Right lobe of liver (tissue), 4 donors: ENCODE results near the gene ELF3.

Experiments
- POLR2A ChIP-seq: fragments of 450-650 bp; IDR thresholded peaks from one replicate; pipeline ENCODE4 v1.6.1; 2017; ENCODE audit warnings: antibody characterized with exemption, mild to moderate bottlenecking
- TF ChIP-seq, protein P1 (sequence below), 4 donors: fragments of 200-600 bp in 3 of 4; fragments of 450-650 bp in 1 of 4; IDR thresholded peaks; one replicate each; pipeline versions ENCODE4 v1.5.1 to v1.8.0; 2016 to 2022; ENCODE audit warnings: antibody characterized with exemption in 4 of 4, mild to moderate bottlenecking in 2 of 4
- donor health status: DM: no; HTN: no; CAD: no.
- donor health status: DM: no; HTN: no; CAD: no.
- donor health status: DM: no; HTN: yes; CAD: no.

DNA sequence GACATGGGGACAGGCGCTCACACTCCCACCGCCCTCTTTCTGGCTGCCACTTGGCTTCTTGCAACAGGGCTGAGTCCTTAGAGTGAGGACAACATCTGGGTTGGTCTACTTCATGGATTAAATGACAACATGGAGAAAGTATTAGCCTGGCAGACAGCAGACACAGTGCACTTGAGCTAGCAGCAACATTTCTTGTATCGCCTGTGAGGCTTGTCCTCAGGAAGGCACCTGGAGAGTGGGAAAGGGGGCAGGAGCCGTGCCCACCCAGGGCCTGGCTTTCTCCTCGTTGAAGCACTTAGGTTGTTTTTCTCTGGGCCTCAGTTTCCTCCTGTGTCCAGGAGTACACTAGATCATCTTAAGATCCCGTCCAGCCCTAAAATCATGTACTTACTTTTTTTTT lies 3.7 kb downstream of the ELF3 start:
- no peak for TF ChIP-seq POLR2A
- TF ChIP-seq, protein P1, sequence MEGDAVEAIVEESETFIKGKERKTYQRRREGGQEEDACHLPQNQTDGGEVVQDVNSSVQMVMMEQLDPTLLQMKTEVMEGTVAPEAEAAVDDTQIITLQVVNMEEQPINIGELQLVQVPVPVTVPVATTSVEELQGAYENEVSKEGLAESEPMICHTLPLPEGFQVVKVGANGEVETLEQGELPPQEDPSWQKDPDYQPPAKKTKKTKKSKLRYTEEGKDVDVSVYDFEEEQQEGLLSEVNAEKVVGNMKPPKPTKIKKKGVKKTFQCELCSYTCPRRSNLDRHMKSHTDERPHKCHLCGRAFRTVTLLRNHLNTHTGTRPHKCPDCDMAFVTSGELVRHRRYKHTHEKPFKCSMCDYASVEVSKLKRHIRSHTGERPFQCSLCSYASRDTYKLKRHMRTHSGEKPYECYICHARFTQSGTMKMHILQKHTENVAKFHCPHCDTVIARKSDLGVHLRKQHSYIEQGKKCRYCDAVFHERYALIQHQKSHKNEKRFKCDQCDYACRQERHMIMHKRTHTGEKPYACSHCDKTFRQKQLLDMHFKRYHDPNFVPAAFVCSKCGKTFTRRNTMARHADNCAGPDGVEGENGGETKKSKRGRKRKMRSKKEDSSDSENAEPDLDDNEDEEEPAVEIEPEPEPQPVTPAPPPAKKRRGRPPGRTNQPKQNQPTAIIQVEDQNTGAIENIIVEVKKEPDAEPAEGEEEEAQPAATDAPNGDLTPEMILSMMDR (IDR thresholded peaks at IDR 0.05) = no peak
